Left ventricle myocardium inferior (tissue), 1 donor: ENCODE data around the gene ASIC2. TPM values are rescaled to one million over a fixed set of nuclear protein-coding genes. Genes with fewer than 3 reads are reported as not detected.

Source experiments
- DNase-seq: peaks from one replicate; pipeline ENCODE4 v3.0.0-alpha.2; 2020
- H3K27ac ChIP-seq: fragments of 200-600 bp; replicated peaks from 2 replicates; pipeline ENCODE4 v1.8.0; 2021
- H3K27me3 ChIP-seq: fragments of 200-600 bp; 2 replicates; pipeline ENCODE4 v1.8.0; 2021; ENCODE audit warnings: low read depth
- H3K36me3 ChIP-seq: fragments of 200-600 bp; 2 replicates; pipeline ENCODE4 v1.8.0; 2021
- H3K4me1 ChIP-seq: fragments of 200-600 bp; 2 replicates; pipeline ENCODE4 v1.8.0; 2021
- H3K4me3 ChIP-seq: fragments of 200-600 bp; 2 replicates; pipeline ENCODE4 v1.8.0; 2021; ENCODE audit warnings: mild to moderate bottlenecking, moderate library complexity
- H3K9me3 ChIP-seq: fragments of 200-600 bp; replicated peaks from 2 replicates; pipeline ENCODE4 v1.8.0; 2021
- intact Hi-C: fragments of 100-400 bp; cut with micrococcal nuclease; formaldehyde crosslinking; loops from one replicate; pipeline ENCODE4 v1.11.0; 2022
- total RNA-seq: library from RNA; stranded (reverse); fragmentation: NEBNext Ultra II Directional; extraction: Animal tissue kit (Norgen Biotek cat#: 25700); gene quantifications from one replicate; pipeline ENCODE4 v1.2.1, GENCODE V29; 2021
- TF ChIP-seq, protein P1 (sequence below): fragments of 200-600 bp; IDR thresholded peaks from 2 replicates; pipeline ENCODE4 v1.8.0; 2021; ENCODE audit warnings: antibody characterized with exemption, mild to moderate bottlenecking, borderline replicate concordance
- donor health status: DM: no; HTN: yes; CAD: no; lungs with severe emphysema.

ASIC2 gene
- total RNA-seq, 1 donor from 2014 or later, result not detected

DNA sequence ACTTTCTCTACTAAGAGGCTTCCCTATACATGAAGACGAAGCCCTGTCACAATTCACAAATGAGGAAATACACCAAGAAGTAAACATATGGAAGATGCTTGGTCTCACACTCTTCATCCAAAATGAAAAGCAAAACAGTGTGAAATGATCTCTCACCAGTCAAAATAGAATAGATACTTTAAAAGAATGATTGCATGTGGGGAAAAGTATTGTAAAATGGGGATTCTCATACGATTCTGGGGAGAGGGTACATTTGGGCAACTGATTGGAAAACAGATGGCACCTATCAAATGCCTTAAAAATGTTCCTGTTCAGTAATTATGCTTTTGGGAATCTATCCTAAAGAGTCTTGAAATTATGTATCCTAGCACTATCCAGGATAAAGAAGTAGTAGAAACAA lies 78.1 kb downstream of the ASIC2 start:
- H3K27ac ChIP-seq, result no peak overlapping the region

DNA sequence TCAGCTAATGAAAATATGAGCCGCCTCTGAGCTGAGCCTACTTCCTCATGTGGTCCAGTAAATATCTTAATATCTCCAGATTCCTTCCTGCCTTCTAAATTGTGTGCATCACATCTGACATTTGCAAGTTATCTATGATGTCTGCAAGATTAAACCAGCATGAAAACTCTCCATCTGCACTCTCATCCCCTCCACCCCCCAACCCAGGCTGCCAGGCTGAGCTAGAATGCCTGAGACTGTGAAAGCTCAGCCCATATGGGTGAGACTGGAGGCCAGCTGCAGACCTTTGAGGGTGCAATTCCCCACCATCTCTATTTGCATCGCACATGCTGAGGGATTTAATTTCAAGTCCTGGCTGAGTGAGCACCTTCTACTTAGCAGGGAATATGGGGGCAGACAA lies 82.8 kb downstream of the ASIC2 start:
- H3K4me3 ChIP-seq, result no peak overlapping the region
- TF ChIP-seq, protein P1, sequence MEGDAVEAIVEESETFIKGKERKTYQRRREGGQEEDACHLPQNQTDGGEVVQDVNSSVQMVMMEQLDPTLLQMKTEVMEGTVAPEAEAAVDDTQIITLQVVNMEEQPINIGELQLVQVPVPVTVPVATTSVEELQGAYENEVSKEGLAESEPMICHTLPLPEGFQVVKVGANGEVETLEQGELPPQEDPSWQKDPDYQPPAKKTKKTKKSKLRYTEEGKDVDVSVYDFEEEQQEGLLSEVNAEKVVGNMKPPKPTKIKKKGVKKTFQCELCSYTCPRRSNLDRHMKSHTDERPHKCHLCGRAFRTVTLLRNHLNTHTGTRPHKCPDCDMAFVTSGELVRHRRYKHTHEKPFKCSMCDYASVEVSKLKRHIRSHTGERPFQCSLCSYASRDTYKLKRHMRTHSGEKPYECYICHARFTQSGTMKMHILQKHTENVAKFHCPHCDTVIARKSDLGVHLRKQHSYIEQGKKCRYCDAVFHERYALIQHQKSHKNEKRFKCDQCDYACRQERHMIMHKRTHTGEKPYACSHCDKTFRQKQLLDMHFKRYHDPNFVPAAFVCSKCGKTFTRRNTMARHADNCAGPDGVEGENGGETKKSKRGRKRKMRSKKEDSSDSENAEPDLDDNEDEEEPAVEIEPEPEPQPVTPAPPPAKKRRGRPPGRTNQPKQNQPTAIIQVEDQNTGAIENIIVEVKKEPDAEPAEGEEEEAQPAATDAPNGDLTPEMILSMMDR, result no peak
- peaks cover 6% of the 10 kb centered on the region for H3K9me3 ChIP-seq
- H3K36me3 ChIP-seq, result no peaks in the 10 kb centered on the region
- DNase-seq, result no peak
- peaks cover 92% of the 10 kb centered on the region for H3K27me3 ChIP-seq
- H3K4me1 ChIP-seq, result no peaks in the 10 kb centered on the region
- intact Hi-C loops, result no loop called here
- no peak overlapping the region for H3K27ac ChIP-seq

More for the DNA sequence above, 78.1 kb downstream of the ASIC2 start:
- no peaks in the 10 kb centered on the region for H3K4me1 ChIP-seq
- no peak for DNase-seq
- intact Hi-C loops, result no loop called here
- TF ChIP-seq, protein P1, result no peak
- no peaks in the 10 kb centered on the region for H3K36me3 ChIP-seq
- peaks cover 6% of the 10 kb centered on the region for H3K9me3 ChIP-seq
- peaks cover 95% of the 10 kb centered on the region for H3K27me3 ChIP-seq
- no peak overlapping the region for H3K4me3 ChIP-seq

DNA sequence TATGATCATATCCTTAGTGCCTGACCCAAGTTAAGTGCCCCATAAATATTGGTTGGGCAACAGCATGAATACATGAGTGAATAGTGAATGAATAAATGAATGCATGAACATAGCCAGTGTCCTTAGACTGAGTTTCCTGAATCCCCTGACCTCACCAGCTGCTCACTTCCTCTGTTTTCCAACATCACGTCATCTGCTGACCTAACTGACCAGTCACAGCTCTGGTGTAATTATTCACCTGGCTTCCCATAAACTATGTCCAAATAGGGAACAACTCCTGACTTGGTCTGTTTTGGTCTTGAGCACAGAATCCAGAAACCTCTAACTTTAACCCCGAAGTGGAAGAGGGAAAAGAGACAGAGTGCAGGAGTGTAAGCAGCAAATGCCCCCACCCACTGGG lies 83.4 kb downstream of the ASIC2 start:
- no peak overlapping the region for H3K27ac ChIP-seq
- no peak for DNase-seq
- intact Hi-C loops, result no loop called here

DNA sequence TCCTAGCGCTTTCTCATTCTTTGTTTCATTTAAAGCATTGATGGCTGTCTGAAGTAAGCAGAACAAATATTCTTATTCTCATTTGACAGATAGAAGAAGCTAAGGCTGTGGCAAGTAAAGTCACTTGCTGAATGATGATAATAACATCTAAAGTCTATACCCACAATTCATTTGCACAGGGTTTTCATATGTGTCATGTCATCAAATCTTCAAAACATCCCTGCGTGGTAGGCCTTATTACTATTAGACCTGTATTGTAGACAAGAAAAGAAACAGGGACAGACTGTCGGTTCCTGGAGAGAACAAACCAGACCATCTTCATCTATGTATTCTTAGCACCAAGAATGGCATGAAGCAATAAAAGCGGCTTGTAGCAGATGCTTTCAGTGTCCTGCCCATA lies 85.9 kb downstream of the ASIC2 start:
- peaks cover 4% of the 10 kb centered on the region for H3K9me3 ChIP-seq
- H3K27ac ChIP-seq, result no peak overlapping the region
- intact Hi-C loops, result no loop called here
- H3K27me3 ChIP-seq, result peaks cover 95% of the 10 kb centered on the region
- H3K36me3 ChIP-seq, result no peaks in the 10 kb centered on the region
- H3K4me1 ChIP-seq, result no peaks in the 10 kb centered on the region
- DNase-seq, result no peak
- TF ChIP-seq, protein P1, result no peak
- H3K4me3 ChIP-seq, result no peak overlapping the region

More for the DNA sequence above, 83.4 kb downstream of the ASIC2 start:
- TF ChIP-seq, protein P1, result no peak
- Histone ChIP-seq H3K27me3 (peaks cover 93% of the 10 kb centered on the region), H3K36me3 (no peaks in the 10 kb centered on the region), H3K4me1 (no peaks in the 10 kb centered on the region), H3K9me3 (peaks cover 6% of the 10 kb centered on the region), H3K4me3 (no peak overlapping the region)

DNA sequence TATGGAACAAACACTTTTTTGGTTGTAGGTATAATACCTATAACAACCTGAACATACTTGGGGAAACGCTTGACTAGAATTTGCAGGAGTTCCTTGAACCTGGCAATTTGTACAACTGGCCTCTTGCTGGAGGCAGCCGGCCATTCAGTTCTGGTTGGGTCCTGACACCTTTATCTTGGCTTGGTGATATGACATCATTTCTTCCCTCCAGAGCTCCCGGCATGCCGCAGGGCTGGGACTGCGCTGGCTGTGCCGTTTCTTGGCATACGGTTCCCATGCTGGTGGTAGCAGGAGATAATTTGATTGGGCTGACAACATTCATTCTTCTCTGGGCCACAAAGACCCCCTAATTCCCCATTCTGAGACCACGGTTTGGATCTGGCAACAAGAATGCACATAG lies 87.5 kb downstream of the ASIC2 start:
- no peak for DNase-seq
- Histone ChIP-seq H3K36me3 (no peaks in the 10 kb centered on the region), H3K27me3 (peaks cover 95% of the 10 kb centered on the region), H3K4me3 (no peak overlapping the region), H3K27ac (no peak overlapping the region), H3K4me1 (no peaks in the 10 kb centered on the region), H3K9me3 (no peaks in the 10 kb centered on the region)
- TF ChIP-seq, protein P1, result no peak
- intact Hi-C loops, result no loop called here

DNA sequence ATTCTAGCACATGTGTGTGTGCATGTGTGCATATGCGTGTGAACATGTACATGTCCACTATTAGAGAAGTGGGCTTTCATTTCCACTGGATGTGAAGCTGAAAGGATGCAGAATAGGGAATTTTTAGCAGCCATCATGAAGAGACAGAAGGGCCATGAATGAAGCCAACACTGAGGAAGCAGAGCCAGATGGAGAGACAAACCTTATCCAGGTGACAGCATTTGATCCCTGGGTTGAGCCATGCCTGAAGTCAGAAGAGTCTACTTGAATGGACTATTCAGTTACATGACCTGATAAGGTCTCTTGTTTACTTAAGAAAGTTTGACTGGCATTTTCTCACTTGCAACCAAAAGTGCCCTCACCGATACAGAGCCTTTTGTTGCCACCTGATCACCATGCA lies 88.4 kb downstream of the ASIC2 start:
- Histone ChIP-seq H3K27me3 (peaks cover 96% of the 10 kb centered on the region), H3K4me1 (no peaks in the 10 kb centered on the region), H3K9me3 (no peaks in the 10 kb centered on the region), H3K36me3 (no peaks in the 10 kb centered on the region), H3K4me3 (no peak overlapping the region), H3K27ac (no peak overlapping the region)
- DNase-seq, result no peak
- TF ChIP-seq, protein P1, result no peak
- intact Hi-C loops, result no loop called here
